Parathyroid adenoma (tissue), 2 donors: ENCODE data around the gene PGM1.
A peak's percentile ranks its signal among the peaks of the same experiment; 100 is the strongest.

ENCODE experiments used
- H2AFZ ChIP-seq: fragments of 300-600 bp; sonication (generic); one replicate; pipeline ENCODE4 v1.7.0; 2017; ENCODE audit warnings: antibody characterized with exemption, mild to moderate bottlenecking
- H3K27ac ChIP-seq: fragments of 300-600 bp; sonication (generic); one replicate; pipeline ENCODE4 v1.7.0; 2017
- H3K27me3 ChIP-seq: fragments of 300-600 bp; sonication (generic); one replicate; pipeline ENCODE4 v1.7.0; 2017; ENCODE audit warnings: low read length; ENCODE audit not compliant: control insufficient read depth, insufficient read depth
- H3K36me3 ChIP-seq: fragments of 300-600 bp; sonication (generic); one replicate; pipeline ENCODE4 v1.7.0; 2017; ENCODE audit warnings: low read length; ENCODE audit not compliant: control insufficient read depth, insufficient read depth
- H3K4me1 ChIP-seq: fragments of 300-600 bp; sonication (generic); one replicate; pipeline ENCODE4 v1.7.0; 2017; ENCODE audit warnings: control low read depth
- H3K4me2 ChIP-seq: fragments of 300-600 bp; sonication (generic); one replicate; pipeline ENCODE4 v1.7.0; 2017; ENCODE audit warnings: low read length
- H3K4me3 ChIP-seq: fragments of 300-600 bp; sonication (generic); one replicate; pipeline ENCODE4 v1.7.0; 2017; ENCODE audit warnings: low read depth, low read length
- H3K79me2 ChIP-seq: fragments of 300-600 bp; sonication (generic); one replicate; pipeline ENCODE4 v1.7.0; 2017; ENCODE audit warnings: control low read depth
- H3K9ac ChIP-seq: fragments of 300-600 bp; sonication (generic); one replicate; pipeline ENCODE4 v1.7.0; 2017; ENCODE audit warnings: mild to moderate bottlenecking
- H3K9me3 ChIP-seq: fragments of 300-600 bp; sonication (generic); one replicate; pipeline ENCODE4 v1.7.0; 2017; ENCODE audit warnings: low read length; ENCODE audit not compliant: control insufficient read depth
- CTCF ChIP-seq: fragments of 300-600 bp; sonication (generic); IDR thresholded peaks from one replicate; pipeline ENCODE4 v1.7.0; 2017; ENCODE audit warnings: antibody characterized with exemption, mild to moderate bottlenecking
- donor health status: primary hyperparathyroidism.

PGM1 gene

GRCh38 chr1:63592536-63593302, 492 bp upstream of the PGM1 start:
- no peaks in the 10 kb centered on the region for H3K79me2 ChIP-seq
- H3K9me3 ChIP-seq: no peaks in the 10 kb centered on the region
- peak overlapping the region; percentile 93 for H3K4me3 ChIP-seq
- peak overlapping the region; percentile 95 for H2AFZ ChIP-seq
- H3K27ac ChIP-seq: peak overlapping the region; percentile 91
- H3K27me3 ChIP-seq: no peaks in the 10 kb centered on the region
- peak overlapping the region; percentile 72 for H3K9ac ChIP-seq
- peak overlapping the region; percentile 94 for H3K4me2 ChIP-seq
- no peak for TF ChIP-seq CTCF
- no peaks in the 10 kb centered on the region for H3K4me1 ChIP-seq
- H3K36me3 ChIP-seq: no peaks in the 10 kb centered on the region

GRCh38 chr1:63593886-63594605, 835 bp downstream of the PGM1 start:
- H3K36me3 ChIP-seq: no peaks in the 10 kb centered on the region
- peak overlapping the region; percentile 93 for H3K4me3 ChIP-seq
- peak overlapping the region; percentile 91 for H3K27ac ChIP-seq
- TF ChIP-seq CTCF: no peak
- peak overlapping the region; percentile 76 for H3K9ac ChIP-seq
- no peaks in the 10 kb centered on the region for H3K4me1 ChIP-seq
- H3K4me2 ChIP-seq: peak overlapping the region; percentile 94
- peak overlapping the region; percentile 95 for H2AFZ ChIP-seq
- H3K27me3 ChIP-seq: no peaks in the 10 kb centered on the region
- H3K79me2 ChIP-seq: no peaks in the 10 kb centered on the region
- no peaks in the 10 kb centered on the region for H3K9me3 ChIP-seq

- no peaks in the 10 kb centered on the region for H3K9me3 ChIP-seq
- H3K4me1 ChIP-seq: no peaks in the 10 kb centered on the region
- no peak for TF ChIP-seq CTCF
- H3K79me2 ChIP-seq: no peaks in the 10 kb centered on the region
- no peak overlapping the region for H3K27ac ChIP-seq
- H3K27me3 ChIP-seq: no peaks in the 10 kb centered on the region
- no peak overlapping the region for H3K4me3 ChIP-seq
- H3K9ac ChIP-seq: no peak overlapping the region
- no peaks in the 10 kb centered on the region for H3K36me3 ChIP-seq
- H2AFZ ChIP-seq: no peak overlapping the region
- H3K4me2 ChIP-seq: no peak overlapping the region
These were observed 2.2 kb downstream of the PGM1 start for GRCh38 chr1:63595435-63595834.

GRCh38 chr1:63599799-63600198, 6.6 kb downstream of the PGM1 start:
- Histone ChIP-seq H3K9me3 (no peaks in the 10 kb centered on the region), H3K4me1 (no peaks in the 10 kb centered on the region), H3K27ac (no peak overlapping the region), H3K9ac (no peak overlapping the region), H3K36me3 (no peaks in the 10 kb centered on the region), H3K27me3 (no peaks in the 10 kb centered on the region), H3K4me2 (no peak overlapping the region), H3K4me3 (no peak overlapping the region), H2AFZ (no peak overlapping the region), H3K79me2 (no peaks in the 10 kb centered on the region)
- TF ChIP-seq CTCF: no peak
